Lower leg skin (tissue), 4 donors: ENCODE results near the gene SMNDC1. TPM values are rescaled to one million over a fixed set of nuclear protein-coding genes. Genes with fewer than 3 reads are reported as not detected.

Source experiments
- DNase-seq, 2 donors: peaks; one replicate each; pipeline ENCODE4 v3.0.0-alpha.2; 2019; ENCODE audit warnings: low spot score in 2 of 2
- H3K4me3 ChIP-seq: fragments of 200-600 bp; sonication (generic); 2 replicates; pipeline ENCODE4 v1.5.1; 2017; ENCODE audit warnings: mild to moderate bottlenecking, low read depth; ENCODE audit not compliant: poor library complexity, severe bottlenecking
- POLR2A ChIP-seq, 2 donors: fragments of 450-650 bp; IDR thresholded peaks; one replicate each; pipeline ENCODE4 v1.6.1; 2016 to 2017; ENCODE audit warnings: antibody characterized with exemption in 2 of 2, mild to moderate bottlenecking in 1 of 2, moderate library complexity in 1 of 2
- WGBS, 2 donors: methylation state at CpG; one replicate each; pipeline ENCODE4 v1.1.5; 2018; 5-methylcytosine and 5-hydroxymethylcytosine counted together
- intact Hi-C: fragments of 100-400 bp; cut with DNase I; formaldehyde crosslinking; loops from one replicate; pipeline ENCODE4 v1.15.0; 2023; ENCODE audit warnings: low total_unique reads
- total RNA-seq, 4 donors: library from RNA; depleted of rRNA; stranded (reverse); fragments of >200 nt; gene quantifications; one replicate each; pipeline ENCODE4 v1.1.0, GENCODE V29; 2016
- TF ChIP-seq, protein P1 (sequence below), 3 donors: fragments of 450-650 bp; IDR thresholded peaks; one replicate each; pipeline ENCODE4 v1.5.1; 2016; ENCODE audit warnings: antibody characterized with exemption in 3 of 3, mild to moderate bottlenecking in 3 of 3, moderate library complexity in 2 of 3

SMNDC1 gene
- total RNA-seq, 4 donors from 2014 or later, result 8.0 to 20.5 (median 10.6) TPM

GRCh38 chr10:110343947-110344346 is 39.2 kb upstream of the SMNDC1 start:
- no peak overlapping the region for H3K4me3 ChIP-seq
- intact Hi-C loops, result no loop called here
- 84 to 85% methylated on average over 5 of the region's 5 CpGs for WGBS, 2 donors
- DNase-seq, result no peak
- TF ChIP-seq, protein P1, sequence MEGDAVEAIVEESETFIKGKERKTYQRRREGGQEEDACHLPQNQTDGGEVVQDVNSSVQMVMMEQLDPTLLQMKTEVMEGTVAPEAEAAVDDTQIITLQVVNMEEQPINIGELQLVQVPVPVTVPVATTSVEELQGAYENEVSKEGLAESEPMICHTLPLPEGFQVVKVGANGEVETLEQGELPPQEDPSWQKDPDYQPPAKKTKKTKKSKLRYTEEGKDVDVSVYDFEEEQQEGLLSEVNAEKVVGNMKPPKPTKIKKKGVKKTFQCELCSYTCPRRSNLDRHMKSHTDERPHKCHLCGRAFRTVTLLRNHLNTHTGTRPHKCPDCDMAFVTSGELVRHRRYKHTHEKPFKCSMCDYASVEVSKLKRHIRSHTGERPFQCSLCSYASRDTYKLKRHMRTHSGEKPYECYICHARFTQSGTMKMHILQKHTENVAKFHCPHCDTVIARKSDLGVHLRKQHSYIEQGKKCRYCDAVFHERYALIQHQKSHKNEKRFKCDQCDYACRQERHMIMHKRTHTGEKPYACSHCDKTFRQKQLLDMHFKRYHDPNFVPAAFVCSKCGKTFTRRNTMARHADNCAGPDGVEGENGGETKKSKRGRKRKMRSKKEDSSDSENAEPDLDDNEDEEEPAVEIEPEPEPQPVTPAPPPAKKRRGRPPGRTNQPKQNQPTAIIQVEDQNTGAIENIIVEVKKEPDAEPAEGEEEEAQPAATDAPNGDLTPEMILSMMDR (IDR thresholded peaks at IDR 0.05), result no peak
- no peak for TF ChIP-seq POLR2A (IDR thresholded peaks at IDR 0.05)

DNA sequence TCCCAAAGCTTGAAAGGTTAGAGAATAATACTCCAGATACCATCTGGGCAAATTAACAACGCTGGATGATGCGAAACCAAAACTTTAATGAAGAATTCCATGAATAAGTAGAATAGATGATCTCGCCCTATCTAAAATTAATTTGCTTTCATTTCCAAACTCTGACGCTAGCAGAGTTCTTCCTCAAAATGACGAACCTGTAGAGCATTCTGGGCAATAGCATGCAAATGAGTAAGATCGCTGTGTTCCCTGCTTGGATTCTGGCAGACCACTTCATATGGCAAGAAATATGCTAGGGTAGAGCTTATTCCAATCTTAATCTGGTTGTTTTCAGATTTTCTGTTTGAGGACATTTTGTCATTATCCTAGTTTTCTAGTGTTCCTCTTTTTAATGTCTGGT is 36.1 kb upstream of the SMNDC1 start:
- DNase-seq, result no peak
- intact Hi-C loops, result no loop called here
- no peak overlapping the region for H3K4me3 ChIP-seq
- TF ChIP-seq, protein P1 (IDR thresholded peaks at IDR 0.05), result no peak
- TF ChIP-seq POLR2A (IDR thresholded peaks at IDR 0.05), result no peak
- 82 to 85% methylated on average over 6 of the region's 6 CpGs for WGBS, 2 donors

DNA sequence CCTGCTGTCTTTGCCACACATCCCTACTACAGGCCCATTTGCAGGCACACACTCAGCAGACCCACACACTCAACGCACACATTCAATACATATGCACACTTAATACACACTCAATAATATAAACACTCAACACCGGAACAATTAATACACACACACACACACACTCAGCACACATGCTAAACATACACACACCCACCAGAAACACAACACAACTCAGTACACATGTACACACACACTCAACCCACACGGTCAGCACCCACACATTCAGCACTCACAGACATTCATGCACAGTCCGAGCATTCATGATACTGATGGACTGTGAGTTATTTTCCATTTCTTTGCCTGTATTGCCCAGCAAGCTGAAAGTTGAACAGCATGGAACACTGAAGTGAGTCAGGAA is 35.4 kb upstream of the SMNDC1 start:
- intact Hi-C loops, result no loop called here
- peak in 1 of 2 donors; percentile 21 for DNase-seq
- WGBS, 2 donors, result 87 to 92% methylated on average over 4 of the region's 4 CpGs

DNA sequence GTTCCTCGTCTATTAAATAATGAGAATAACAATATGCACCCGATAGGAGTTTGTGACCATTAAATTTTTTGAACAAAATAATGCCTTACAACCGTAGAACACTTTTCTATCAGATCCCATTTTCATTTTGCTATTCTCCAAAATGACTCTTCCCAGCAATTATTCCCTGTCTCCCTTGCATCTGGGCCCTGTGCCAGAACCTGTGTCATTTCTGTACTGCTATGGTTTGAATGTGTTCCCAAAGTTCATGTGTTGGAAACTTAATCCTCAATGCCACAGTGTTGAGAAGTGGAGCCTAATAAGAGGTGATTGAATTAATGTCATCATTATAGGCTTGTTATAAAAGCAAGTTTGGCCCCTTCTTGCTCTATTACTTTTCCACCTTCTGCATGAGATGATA is 33.2 kb upstream of the SMNDC1 start:
- WGBS, 2 donors, result 88 to 95% methylated on average over 3 of the region's 3 CpGs
- H3K4me3 ChIP-seq, result no peak overlapping the region
- DNase-seq, result peak in 1 of 2 donors; percentile 23
- TF ChIP-seq POLR2A (IDR thresholded peaks at IDR 0.05), result no peak
- TF ChIP-seq, protein P1 (IDR thresholded peaks at IDR 0.05), result no peak
- intact Hi-C loops, result no loop called here

More for the DNA sequence above, 35.4 kb upstream of the SMNDC1 start:
- H3K4me3 ChIP-seq, result no peak overlapping the region
- no peak for TF ChIP-seq POLR2A (IDR thresholded peaks at IDR 0.05)

DNA sequence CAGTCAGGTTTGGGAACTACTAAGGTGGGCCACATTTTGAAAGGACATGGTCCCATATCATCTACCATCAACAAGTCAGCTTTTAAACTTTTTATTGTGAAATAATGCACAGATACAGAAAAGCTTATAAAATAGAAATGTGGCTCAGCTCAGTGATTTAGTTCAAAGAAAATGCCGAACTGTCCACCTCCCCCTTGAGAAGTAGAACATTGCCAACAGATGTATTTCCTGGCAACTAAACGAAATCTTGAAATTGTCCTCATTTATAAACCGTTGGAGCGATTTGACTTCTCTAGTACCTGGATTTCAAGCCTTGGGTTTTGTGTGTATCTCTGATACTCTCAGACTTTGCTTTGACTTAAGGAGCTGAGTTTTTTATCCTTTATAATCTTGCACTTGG is 32.7 kb upstream of the SMNDC1 start:
- WGBS, 2 donors, result 75 to 84% methylated on average over 4 of the region's 4 CpGs
- intact Hi-C loops, result no loop called here
- no peak for TF ChIP-seq POLR2A (IDR thresholded peaks at IDR 0.05)
- TF ChIP-seq, protein P1 (IDR thresholded peaks at IDR 0.05), result no peak

GRCh38 chr10:110336111-110336721 is 31.5 kb upstream of the SMNDC1 start:
- 28 to 31% methylated on average over 10 of the region's 10 CpGs for WGBS, 2 donors
- TF ChIP-seq, protein P1 (IDR thresholded peaks at IDR 0.05), result no peak
- DNase-seq, result peak in 1 of 2 donors; percentile 64
- intact Hi-C loops, result no loop called here
- no peak overlapping the region for H3K4me3 ChIP-seq

More for the DNA sequence above, 32.7 kb upstream of the SMNDC1 start:
- no peak overlapping the region for H3K4me3 ChIP-seq
- DNase-seq, result no peak
